ENCODE measurements around the gene MBD1.

GRCh38 chr18:50285631-50286321 lies 4.5 kb upstream of the MBD1 start:
- TF ChIP-seq CTCF (IDR thresholded peaks at IDR 0.05; ENCODE audit: insufficient read depth, low read length, poor library complexity, severe bottlenecking) (no peak), EZH2phosphoT487 (conservative IDR thresholded peaks at IDR 0.05; ENCODE audit: low read length) (no peak)
